GM23338 (cell line): ENCODE measurements around the gene DCLK1. TPM values are rescaled to one million over a fixed set of nuclear protein-coding genes. Genes with fewer than 3 reads are reported as not detected.

Experiments used
- ATAC-seq: fragments of 200-7000 bp; cut with Tn5 transposase; 3 replicates; pipeline ENCODE4 v1.9.1; 2020
- DNase-seq: peaks from one replicate; pipeline ENCODE4 v3.0.0-alpha.2; 2015; ENCODE audit warnings: low spot score
- H2AFZ ChIP-seq: fragments of 200-600 bp; sonication (generic); 2 replicates; pipeline ENCODE4 v1.8.0; 2016; ENCODE audit warnings: antibody characterized with exemption, mild to moderate bottlenecking, moderate library complexity
- H3F3A ChIP-seq: fragments of 200-600 bp; sonication (generic); replicated peaks from 2 replicates; pipeline ENCODE4 v1.8.0; 2017; ENCODE audit warnings: antibody characterized with exemption, mixed run types, low read depth
- H3K27ac ChIP-seq: fragments of 200-600 bp; sonication (generic); 2 replicates; pipeline ENCODE4 v1.6.1; 2016; ENCODE audit warnings: low read depth
- H3K27me3 ChIP-seq: fragments of 200-600 bp; sonication (generic); 2 replicates; pipeline ENCODE4 v1.8.0; 2016; ENCODE audit warnings: mild to moderate bottlenecking, mixed run types, moderate library complexity; ENCODE audit not compliant: insufficient read depth
- H3K36me3 ChIP-seq: fragments of 200-600 bp; sonication (generic); 2 replicates; pipeline ENCODE4 v1.8.0; 2016; ENCODE audit warnings: mild to moderate bottlenecking; ENCODE audit not compliant: insufficient read depth
- H3K4me1 ChIP-seq: fragments of 200-600 bp; sonication (generic); 2 replicates; pipeline ENCODE4 v1.8.0; 2016; ENCODE audit warnings: mild to moderate bottlenecking, moderate library complexity; ENCODE audit not compliant: insufficient read depth
- H3K4me2 ChIP-seq: fragments of 200-600 bp; sonication (generic); 2 replicates; pipeline ENCODE4 v1.7.1; 2017; ENCODE audit warnings: mixed run types
- H3K4me3 ChIP-seq: fragments of 200-600 bp; sonication (generic); 2 replicates; pipeline ENCODE4 v1.6.1; 2016; ENCODE audit warnings: mixed run types
- H3K79me2 ChIP-seq: fragments of 200-600 bp; sonication (generic); replicated peaks from 2 replicates; pipeline ENCODE4 v1.8.0; 2017; ENCODE audit warnings: mild to moderate bottlenecking; ENCODE audit not compliant: insufficient read depth
- H3K9me2 ChIP-seq: fragments of 200-600 bp; sonication (generic); 2 replicates; pipeline ENCODE4 v1.8.0; 2017; ENCODE audit not compliant: insufficient read depth
- H4K20me1 ChIP-seq: fragments of 200-600 bp; sonication (generic); replicated peaks from 2 replicates; pipeline ENCODE4 v1.8.0; 2017; ENCODE audit warnings: mild to moderate bottlenecking; ENCODE audit not compliant: insufficient read depth
- H3K27ac Mint-ChIP-seq: 2 replicates; pipeline ENCODE4 v1.8.0; 2020; ENCODE audit warnings: inconsistent platforms, mild to moderate bottlenecking, moderate library complexity, mixed read lengths
- H3K27me3 Mint-ChIP-seq: 3 replicates; pipeline ENCODE4 v1.8.0; 2022; ENCODE audit warnings: low read depth, mild to moderate bottlenecking, moderate library complexity, mixed read lengths, inconsistent platforms; ENCODE audit not compliant: insufficient read depth, poor library complexity
- H3K36me3 Mint-ChIP-seq: 3 replicates; pipeline ENCODE4 v1.8.0; 2021; ENCODE audit warnings: low read depth, mild to moderate bottlenecking, inconsistent platforms, moderate library complexity, mixed read lengths
- H3K4me1 Mint-ChIP-seq: 3 replicates; pipeline ENCODE4 v1.8.0; 2020; ENCODE audit warnings: mild to moderate bottlenecking, inconsistent platforms, mixed read lengths
- H3K4me3 Mint-ChIP-seq: 3 replicates; pipeline ENCODE4 v1.8.0; 2021; ENCODE audit warnings: moderate library complexity, mild to moderate bottlenecking, inconsistent platforms, mixed read lengths
- H3K9me3 Mint-ChIP-seq: 3 replicates; pipeline ENCODE4 v1.8.0; 2020; ENCODE audit warnings: moderate library complexity, mild to moderate bottlenecking, inconsistent platforms, mixed read lengths
- CREB1 ChIP-seq: fragments of 250-450 bp; sonication (Bioruptor Pico); IDR thresholded peaks from 2 replicates; pipeline ENCODE4 v1.5.0; 2020; ENCODE audit warnings: low read depth, mild to moderate bottlenecking, moderate library complexity
- ETS1 ChIP-seq: IDR thresholded peaks from 2 replicates; pipeline ENCODE4 v1.6.1; 2016; ENCODE audit warnings: antibody characterized with exemption
- EZH2 ChIP-seq: fragments of 200-600 bp; sonication (generic); IDR thresholded peaks from one replicate; pipeline ENCODE4 v1.8.0; 2017; ENCODE audit warnings: antibody characterized with exemption, mild to moderate bottlenecking, low read depth; ENCODE audit not compliant: unreplicated experiment
- EZH2phosphoT487 ChIP-seq: fragments of 200-600 bp; sonication (generic); IDR thresholded peaks from one replicate; pipeline ENCODE4 v1.8.1; 2018; ENCODE audit warnings: antibody characterized with exemption; ENCODE audit not compliant: unreplicated experiment
- JUNB ChIP-seq: IDR thresholded peaks from one replicate; pipeline ENCODE4 v1.6.1; 2016; ENCODE audit warnings: antibody characterized with exemption; ENCODE audit not compliant: unreplicated experiment
- NANOG ChIP-seq: IDR thresholded peaks from 2 replicates; pipeline ENCODE4 v1.6.1; 2016; ENCODE audit warnings: antibody characterized with exemption, borderline replicate concordance
- POLR2AphosphoS5 ChIP-seq: IDR thresholded peaks from 2 replicates; pipeline ENCODE4 v1.6.1; 2016; ENCODE audit warnings: antibody characterized with exemption, low read depth
- REST ChIP-seq: IDR thresholded peaks from one replicate; pipeline ENCODE4 v1.6.1; 2018; ENCODE audit warnings: antibody characterized with exemption; ENCODE audit not compliant: unreplicated experiment
- STAT1 ChIP-seq: IDR thresholded peaks from one replicate; pipeline ENCODE4 v1.6.1; 2016; ENCODE audit warnings: antibody characterized with exemption; ENCODE audit not compliant: unreplicated experiment
- ZNF114 ChIP-seq: fragments of 250-450 bp; sonication (Bioruptor Pico); IDR thresholded peaks from 2 replicates; pipeline ENCODE4 v1.5.0; 2020; ENCODE audit warnings: mild to moderate bottlenecking, moderate library complexity
- ZNF331 ChIP-seq: fragments of 250-450 bp; sonication (Bioruptor Pico); IDR thresholded peaks from 2 replicates; pipeline ENCODE4 v1.5.0; 2020; ENCODE audit warnings: low read depth, mild to moderate bottlenecking, moderate library complexity
- polyA plus RNA-seq: library from polyadenylated mRNA; unstranded; fragments of >200 nt; fragmentation: Nextera tagmentation; extraction: Ambion mirVana; gene quantifications from 2 replicates; pipeline ENCODE4 v1.2.1, GENCODE V29; 2016
- total RNA-seq: library from RNA; depleted of rRNA; stranded (reverse); fragments of >200 nt; shearing (Covaris generic); gene quantifications from 2 replicates; pipeline ENCODE4 v1.2.3, GENCODE V29; 2014
- TF ChIP-seq, protein P1 (sequence below): fragments of 250-450 bp; sonication (Bioruptor Pico); IDR thresholded peaks from 2 replicates; pipeline ENCODE4 v1.5.0; 2020; ENCODE audit warnings: mild to moderate bottlenecking, moderate library complexity
- TF ChIP-seq, protein P2 (sequence below), 2 experiments: fragments of 200-600 bp in 1 of 2; sonication (generic) in 1 of 2; conservative IDR thresholded peaks; 2 replicates each; pipeline versions ENCODE4 v1.5.1 to v1.6.1; 2016 to 2017; ENCODE audit warnings: antibody characterized with exemption in 2 of 2, low read depth in 2 of 2, mild to moderate bottlenecking in 2 of 2, moderate library complexity in 1 of 2

Gene DCLK1
- total and polyA plus RNA-seq, 2 experiments from 2014 or later, result 13.1 to 57.7 TPM

DNA sequence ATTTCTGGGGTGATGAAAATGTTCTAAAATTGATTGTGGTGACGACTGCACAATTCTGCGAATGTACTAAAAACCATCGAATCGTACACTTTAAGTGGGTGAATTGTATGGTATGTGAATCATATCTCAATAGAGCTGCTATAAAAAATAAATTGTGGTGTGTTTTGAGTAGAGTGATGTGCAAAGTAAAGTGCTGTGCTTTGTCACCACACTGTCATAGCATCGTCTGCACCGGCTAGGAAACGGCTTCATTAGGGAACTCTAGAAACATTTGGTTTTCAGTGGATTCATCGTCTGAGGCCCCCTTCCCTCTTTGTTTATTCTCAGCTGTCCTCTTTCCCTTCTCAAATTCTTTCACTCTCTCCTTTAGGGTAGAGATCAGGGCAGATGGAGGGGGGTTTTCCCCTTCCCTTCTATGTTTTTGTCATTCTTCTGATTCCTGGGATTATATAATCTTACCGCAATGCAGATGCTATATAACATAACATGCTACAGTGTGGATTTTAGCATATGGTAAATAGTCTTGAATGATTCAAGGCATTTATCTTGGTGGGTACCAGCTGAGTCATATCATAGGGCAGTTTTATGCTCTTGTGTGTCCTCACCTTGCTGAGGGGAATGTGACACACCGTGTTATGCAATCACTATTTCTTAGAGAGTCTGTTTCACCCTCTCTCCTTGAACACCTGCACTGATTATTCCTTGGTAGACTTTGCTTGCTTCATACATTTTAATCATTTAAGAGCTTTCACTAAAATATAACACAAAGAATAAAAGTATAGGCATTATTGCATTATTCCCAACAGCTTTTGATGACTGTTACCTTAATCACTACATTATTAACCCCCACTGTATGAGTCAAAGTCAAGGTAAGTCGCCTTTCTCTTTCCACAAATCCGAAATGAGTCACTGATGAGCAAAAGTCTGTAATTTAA lies 239.4 kb downstream of the DCLK1 start:
- no peak for ATAC-seq
- TF ChIP-seq STAT1, result no peak
- no peak for TF ChIP-seq REST
- TF ChIP-seq JUNB, result no peak
- no peak for TF ChIP-seq ZNF331
- no peak for TF ChIP-seq EZH2phosphoT487
- TF ChIP-seq NANOG, result no peak
- TF ChIP-seq, protein P1, sequence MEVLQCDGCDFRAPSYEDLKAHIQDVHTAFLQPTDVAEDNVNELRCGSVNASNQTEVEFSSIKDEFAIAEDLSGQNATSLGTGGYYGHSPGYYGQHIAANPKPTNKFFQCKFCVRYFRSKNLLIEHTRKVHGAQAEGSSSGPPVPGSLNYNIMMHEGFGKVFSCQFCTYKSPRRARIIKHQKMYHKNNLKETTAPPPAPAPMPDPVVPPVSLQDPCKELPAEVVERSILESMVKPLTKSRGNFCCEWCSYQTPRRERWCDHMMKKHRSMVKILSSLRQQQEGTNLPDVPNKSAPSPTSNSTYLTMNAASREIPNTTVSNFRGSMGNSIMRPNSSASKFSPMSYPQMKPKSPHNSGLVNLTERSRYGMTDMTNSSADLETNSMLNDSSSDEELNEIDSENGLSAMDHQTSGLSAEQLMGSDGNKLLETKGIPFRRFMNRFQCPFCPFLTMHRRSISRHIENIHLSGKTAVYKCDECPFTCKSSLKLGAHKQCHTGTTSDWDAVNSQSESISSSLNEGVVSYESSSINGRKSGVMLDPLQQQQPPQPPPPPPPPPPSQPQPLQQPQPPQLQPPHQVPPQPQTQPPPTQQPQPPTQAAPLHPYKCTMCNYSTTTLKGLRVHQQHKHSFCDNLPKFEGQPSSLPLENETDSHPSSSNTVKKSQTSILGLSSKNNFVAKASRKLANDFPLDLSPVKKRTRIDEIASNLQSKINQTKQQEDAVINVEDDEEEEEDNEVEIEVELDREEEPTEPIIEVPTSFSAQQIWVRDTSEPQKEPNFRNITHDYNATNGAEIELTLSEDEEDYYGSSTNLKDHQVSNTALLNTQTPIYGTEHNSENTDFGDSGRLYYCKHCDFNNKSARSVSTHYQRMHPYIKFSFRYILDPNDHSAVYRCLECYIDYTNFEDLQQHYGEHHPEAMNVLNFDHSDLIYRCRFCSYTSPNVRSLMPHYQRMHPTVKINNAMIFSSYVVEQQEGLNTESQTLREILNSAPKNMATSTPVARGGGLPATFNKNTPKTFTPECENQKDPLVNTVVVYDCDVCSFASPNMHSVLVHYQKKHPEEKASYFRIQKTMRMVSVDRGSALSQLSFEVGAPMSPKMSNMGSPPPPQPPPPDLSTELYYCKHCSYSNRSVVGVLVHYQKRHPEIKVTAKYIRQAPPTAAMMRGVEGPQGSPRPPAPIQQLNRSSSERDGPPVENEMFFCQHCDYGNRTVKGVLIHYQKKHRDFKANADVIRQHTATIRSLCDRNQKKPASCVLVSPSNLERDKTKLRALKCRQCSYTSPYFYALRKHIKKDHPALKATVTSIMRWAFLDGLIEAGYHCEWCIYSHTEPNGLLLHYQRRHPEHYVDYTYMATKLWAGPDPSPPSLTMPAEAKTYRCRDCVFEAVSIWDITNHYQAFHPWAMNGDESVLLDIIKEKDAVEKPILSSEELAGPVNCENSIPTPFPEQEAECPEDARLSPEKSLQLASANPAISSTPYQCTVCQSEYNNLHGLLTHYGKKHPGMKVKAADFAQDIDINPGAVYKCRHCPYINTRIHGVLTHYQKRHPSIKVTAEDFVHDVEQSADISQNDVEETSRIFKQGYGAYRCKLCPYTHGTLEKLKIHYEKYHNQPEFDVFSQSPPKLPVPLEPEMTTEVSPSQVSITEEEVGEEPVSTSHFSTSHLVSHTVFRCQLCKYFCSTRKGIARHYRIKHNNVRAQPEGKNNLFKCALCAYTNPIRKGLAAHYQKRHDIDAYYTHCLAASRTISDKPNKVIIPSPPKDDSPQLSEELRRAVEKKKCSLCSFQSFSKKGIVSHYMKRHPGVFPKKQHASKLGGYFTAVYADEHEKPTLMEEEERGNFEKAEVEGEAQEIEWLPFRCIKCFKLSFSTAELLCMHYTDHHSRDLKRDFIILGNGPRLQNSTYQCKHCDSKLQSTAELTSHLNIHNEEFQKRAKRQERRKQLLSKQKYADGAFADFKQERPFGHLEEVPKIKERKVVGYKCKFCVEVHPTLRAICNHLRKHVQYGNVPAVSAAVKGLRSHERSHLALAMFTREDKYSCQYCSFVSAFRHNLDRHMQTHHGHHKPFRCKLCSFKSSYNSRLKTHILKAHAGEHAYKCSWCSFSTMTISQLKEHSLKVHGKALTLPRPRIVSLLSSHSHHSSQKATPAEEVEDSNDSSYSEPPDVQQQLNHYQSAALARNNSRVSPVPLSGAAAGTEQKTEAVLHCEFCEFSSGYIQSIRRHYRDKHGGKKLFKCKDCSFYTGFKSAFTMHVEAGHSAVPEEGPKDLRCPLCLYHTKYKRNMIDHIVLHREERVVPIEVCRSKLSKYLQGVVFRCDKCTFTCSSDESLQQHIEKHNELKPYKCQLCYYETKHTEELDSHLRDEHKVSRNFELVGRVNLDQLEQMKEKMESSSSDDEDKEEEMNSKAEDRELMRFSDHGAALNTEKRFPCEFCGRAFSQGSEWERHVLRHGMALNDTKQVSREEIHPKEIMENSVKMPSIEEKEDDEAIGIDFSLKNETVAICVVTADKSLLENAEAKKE, result no peak
- no peak for TF ChIP-seq POLR2AphosphoS5
- TF ChIP-seq CREB1, result no peak
- TF ChIP-seq, protein P2, sequence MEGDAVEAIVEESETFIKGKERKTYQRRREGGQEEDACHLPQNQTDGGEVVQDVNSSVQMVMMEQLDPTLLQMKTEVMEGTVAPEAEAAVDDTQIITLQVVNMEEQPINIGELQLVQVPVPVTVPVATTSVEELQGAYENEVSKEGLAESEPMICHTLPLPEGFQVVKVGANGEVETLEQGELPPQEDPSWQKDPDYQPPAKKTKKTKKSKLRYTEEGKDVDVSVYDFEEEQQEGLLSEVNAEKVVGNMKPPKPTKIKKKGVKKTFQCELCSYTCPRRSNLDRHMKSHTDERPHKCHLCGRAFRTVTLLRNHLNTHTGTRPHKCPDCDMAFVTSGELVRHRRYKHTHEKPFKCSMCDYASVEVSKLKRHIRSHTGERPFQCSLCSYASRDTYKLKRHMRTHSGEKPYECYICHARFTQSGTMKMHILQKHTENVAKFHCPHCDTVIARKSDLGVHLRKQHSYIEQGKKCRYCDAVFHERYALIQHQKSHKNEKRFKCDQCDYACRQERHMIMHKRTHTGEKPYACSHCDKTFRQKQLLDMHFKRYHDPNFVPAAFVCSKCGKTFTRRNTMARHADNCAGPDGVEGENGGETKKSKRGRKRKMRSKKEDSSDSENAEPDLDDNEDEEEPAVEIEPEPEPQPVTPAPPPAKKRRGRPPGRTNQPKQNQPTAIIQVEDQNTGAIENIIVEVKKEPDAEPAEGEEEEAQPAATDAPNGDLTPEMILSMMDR (conservative IDR thresholded peaks at IDR 0.05; ENCODE audit: low read depth in 2 of 2), result no peak
- TF ChIP-seq ETS1, result no peak
- no peak for TF ChIP-seq ZNF114 (CRISPR knock-in tag)
- no peak for TF ChIP-seq EZH2
- no peaks in the 10 kb centered on the region for H3K36me3 Mint-ChIP-seq
- H3K4me3 ChIP-seq, result no peak overlapping the region
- no peak overlapping the region for H3K27ac Mint-ChIP-seq
- H3K27me3 ChIP-seq, result no peaks in the 10 kb centered on the region
- no peaks in the 10 kb centered on the region for H3K79me2 ChIP-seq
- H3K9me3 Mint-ChIP-seq, result no peaks in the 10 kb centered on the region
- no peaks in the 10 kb centered on the region for H3F3A ChIP-seq
- H2AFZ ChIP-seq, result no peak overlapping the region
- H4K20me1 ChIP-seq, result no peaks in the 10 kb centered on the region
- no peaks in the 10 kb centered on the region for H3K36me3 ChIP-seq
- peaks cover 2% of the 10 kb centered on the region for H3K27me3 Mint-ChIP-seq
- no peak overlapping the region for H3K4me3 Mint-ChIP-seq
- peaks cover 6% of the 10 kb centered on the region; the same call in 1 of the 2 replicates for H3K4me1 ChIP-seq
- H3K4me2 ChIP-seq, result no peak overlapping the region
- H3K4me1 Mint-ChIP-seq, result peaks cover 6% of the 10 kb centered on the region
- H3K27ac ChIP-seq, result no peak overlapping the region
- no peaks in the 10 kb centered on the region for H3K9me2 ChIP-seq
- DNase-seq, result no peak
